GM12865 (cell line): ENCODE data around the gene CD44.
A peak's percentile ranks its signal among the peaks of the same experiment; 100 is the strongest.

Experiments used
- DNase-seq: peaks from one replicate; pipeline ENCODE4 v3.0.0; 2010; ENCODE audit warnings: low read depth
- H3K4me3 ChIP-seq: 2 replicates; pipeline ENCODE4 v1.5.1; 2011; ENCODE audit warnings: mild to moderate bottlenecking, low read depth, low read length, control low read depth
- TF ChIP-seq, protein P1 (sequence below): IDR thresholded peaks from 2 replicates; pipeline ENCODE4 v1.5.1; 2011; ENCODE audit warnings: low read length, control low read depth, low read depth, inconsistent platforms; ENCODE audit not compliant: insufficient read depth; ENCODE audit errors: missing control alignments

The CD44 gene

DNA sequence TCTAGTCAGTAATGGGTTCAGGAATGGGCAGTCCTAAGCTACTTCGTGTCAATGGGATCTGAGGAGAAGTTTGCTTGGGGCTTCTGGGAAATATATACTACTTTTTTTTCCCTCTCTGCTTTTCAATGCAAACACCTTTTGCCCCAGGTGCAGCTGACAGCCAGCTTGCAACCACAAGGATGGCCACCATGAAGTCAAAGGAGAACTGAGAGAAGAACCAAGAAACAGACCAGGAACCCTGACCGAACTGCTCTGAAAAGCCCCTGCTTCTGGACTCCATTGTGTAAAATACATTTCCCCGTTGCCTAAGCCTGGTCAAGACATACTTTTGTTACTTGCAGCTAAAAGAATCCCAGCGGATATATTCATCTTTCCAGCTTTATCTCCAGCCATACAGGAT is 20.1 kb upstream of the CD44 start:
- no peak overlapping the region for H3K4me3 ChIP-seq
- TF ChIP-seq, protein P1, sequence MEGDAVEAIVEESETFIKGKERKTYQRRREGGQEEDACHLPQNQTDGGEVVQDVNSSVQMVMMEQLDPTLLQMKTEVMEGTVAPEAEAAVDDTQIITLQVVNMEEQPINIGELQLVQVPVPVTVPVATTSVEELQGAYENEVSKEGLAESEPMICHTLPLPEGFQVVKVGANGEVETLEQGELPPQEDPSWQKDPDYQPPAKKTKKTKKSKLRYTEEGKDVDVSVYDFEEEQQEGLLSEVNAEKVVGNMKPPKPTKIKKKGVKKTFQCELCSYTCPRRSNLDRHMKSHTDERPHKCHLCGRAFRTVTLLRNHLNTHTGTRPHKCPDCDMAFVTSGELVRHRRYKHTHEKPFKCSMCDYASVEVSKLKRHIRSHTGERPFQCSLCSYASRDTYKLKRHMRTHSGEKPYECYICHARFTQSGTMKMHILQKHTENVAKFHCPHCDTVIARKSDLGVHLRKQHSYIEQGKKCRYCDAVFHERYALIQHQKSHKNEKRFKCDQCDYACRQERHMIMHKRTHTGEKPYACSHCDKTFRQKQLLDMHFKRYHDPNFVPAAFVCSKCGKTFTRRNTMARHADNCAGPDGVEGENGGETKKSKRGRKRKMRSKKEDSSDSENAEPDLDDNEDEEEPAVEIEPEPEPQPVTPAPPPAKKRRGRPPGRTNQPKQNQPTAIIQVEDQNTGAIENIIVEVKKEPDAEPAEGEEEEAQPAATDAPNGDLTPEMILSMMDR: no peak
- peak; percentile 85 for DNase-seq

GRCh38 chr11:35121326-35121865 is 17.6 kb upstream of the CD44 start:
- H3K4me3 ChIP-seq: no peak overlapping the region
- peak; percentile 53 for DNase-seq
- TF ChIP-seq, protein P1: no peak

DNA sequence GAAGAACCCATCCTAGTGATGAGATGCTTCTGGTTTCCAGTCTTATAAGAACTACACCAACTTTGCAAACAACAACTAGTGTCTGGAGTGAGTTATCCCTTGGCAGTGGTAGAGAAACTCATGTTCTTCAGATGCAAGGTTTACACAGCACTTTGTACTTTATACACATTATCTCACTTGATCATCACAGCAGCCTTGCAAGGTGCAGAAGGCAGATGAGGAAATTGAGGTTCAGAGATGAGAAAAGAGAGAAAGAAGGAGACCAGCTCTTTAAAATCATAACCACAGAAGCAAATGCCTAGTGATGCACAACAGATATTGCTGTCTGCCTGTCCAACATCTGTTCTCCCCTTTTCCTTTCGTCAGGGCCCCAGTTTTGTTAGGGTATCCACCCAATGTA is 16.7 kb upstream of the CD44 start:
- TF ChIP-seq, protein P1: no peak
- no peak overlapping the region for H3K4me3 ChIP-seq
- peak; percentile 39 for DNase-seq

DNA sequence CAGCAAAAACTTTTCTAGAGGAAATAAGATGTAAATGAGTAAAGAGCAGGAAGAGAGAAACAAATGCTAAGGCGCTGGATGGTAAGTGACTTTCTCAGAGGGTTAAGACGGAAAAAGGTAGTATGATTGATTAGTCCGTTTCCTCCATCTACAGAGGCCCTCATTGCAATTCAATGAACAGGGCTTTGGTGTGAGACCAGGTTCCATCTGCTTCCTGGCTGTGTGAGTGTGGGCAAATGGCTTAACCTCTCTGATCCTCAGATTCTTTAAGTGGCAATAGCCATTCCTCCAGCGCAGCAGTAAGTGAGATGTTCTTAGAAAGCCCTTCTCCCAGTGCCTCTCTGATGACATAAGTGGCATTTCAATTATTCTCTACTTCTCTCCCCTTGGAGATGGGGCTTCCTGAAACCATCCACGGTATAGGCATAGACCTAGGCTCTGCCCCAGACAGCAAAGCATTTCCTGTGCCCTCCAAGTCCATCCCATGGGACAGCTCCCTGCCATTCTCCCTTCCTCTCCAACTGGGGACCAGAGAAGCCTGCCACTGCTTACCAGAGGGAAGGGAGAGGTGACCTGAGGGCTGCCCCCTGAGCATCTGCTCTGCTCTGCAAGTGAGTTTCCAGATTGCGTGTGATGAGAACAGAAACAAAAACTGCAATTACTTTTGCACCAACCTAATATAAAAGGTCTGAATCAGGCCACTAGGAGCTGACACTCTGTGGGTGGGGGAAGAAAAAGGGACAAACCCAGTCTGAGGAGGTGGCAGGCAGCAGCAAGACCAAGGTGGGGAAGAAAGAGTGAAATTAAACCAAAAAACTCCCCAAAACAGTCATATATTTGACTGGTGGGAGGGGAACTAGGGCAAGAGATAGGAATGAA is 12.7 kb upstream of the CD44 start:
- peak; percentile 91 for DNase-seq

DNA sequence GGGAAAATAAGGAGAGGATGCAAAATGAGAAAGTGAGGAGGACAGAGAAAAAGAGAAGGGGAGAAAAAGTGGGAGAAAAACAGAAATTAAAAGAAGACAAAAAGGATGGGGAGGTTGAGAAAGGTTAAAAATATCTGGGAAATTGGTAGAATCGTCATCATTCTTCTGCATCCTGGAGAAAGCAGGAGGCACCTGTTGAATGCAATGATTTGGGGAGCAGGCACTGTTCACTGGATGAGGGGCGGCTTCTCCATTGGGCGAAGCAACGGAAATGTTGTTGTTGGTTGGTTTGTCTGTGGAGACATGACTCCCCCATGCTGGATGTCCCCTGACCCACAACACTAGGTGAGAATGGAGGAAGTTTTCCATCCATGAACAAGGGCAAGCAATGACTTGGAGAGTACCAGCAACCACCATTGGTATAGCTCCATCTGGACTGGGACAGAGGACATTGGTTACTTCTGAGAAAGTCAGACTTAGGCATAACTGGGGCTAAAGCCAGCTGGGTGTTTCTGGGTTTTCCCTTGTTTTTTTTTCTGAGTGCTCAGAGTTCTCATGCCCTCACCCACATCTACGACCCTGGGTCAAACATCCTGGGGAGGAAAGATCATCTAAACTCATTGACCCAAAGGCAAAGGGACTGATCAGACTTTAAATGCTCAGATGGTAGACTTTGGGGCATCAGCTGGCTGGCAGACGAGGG is 11.9 kb upstream of the CD44 start:
- peak; percentile 66 for DNase-seq
- H3K4me3 ChIP-seq: no peak overlapping the region; the same call in 1 of the 2 replicates
- TF ChIP-seq, protein P1: no peak

More for the DNA sequence above, 12.7 kb upstream of the CD44 start:
- TF ChIP-seq, protein P1: peak; percentile 25
- no peak overlapping the region; the same call in 1 of the 2 replicates for H3K4me3 ChIP-seq

DNA sequence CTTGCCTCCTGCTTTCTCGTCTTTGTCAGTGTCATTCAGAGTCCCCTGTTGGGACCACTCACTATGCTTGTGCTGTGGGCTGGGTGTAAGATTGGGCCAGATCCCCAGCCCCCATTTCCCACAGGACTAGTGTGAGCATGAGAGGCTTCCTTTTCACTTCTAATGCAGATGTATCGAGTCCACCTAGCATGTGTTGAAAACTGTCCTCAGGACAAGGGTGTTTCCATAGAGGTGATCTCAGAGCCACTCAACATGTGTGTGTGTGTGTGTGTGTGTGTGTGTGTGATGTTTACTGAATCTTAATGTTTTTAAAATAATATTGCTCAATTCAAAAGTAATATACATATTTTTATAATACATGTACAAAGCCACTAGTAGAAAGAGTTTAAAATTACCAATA is 11.4 kb upstream of the CD44 start:
- peak; percentile 77 for DNase-seq
- TF ChIP-seq, protein P1: no peak
- no peak overlapping the region for H3K4me3 ChIP-seq
